HG03097 (cell line): ENCODE results near the gene GOLPH3L.
"Not testable (repeated sequence)": the region's sequence is repeated elsewhere in the genome, so short reads cannot be mapped to it uniquely, and the experiment has no call there.

Source experiments
- ATAC-seq: cut with Tn5 transposase; IDR thresholded peaks from one replicate; pipeline ENCODE4 v1.9.1; 2021; ENCODE audit not compliant: unreplicated experiment, low FRiP score

GOLPH3L gene

DNA sequence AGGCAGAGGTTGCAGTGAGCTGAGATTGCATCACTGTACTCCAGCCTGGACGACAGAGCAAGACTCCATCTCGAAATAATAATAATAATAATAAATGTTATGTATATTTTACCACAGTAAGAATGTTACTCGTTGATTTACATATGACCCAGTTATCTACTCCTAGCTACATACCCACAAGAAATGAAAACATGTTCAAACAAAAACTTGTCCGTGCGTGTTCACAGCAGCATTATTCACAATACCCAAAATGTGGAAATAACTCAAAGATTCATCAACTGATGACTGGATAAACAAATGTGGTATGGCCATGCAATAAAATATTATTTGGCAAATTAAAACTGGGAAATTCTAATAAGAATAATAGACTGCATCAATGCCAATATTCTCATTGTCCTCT, 35.8 kb downstream of the GOLPH3L start:
- ATAC-seq, result no peak

DNA sequence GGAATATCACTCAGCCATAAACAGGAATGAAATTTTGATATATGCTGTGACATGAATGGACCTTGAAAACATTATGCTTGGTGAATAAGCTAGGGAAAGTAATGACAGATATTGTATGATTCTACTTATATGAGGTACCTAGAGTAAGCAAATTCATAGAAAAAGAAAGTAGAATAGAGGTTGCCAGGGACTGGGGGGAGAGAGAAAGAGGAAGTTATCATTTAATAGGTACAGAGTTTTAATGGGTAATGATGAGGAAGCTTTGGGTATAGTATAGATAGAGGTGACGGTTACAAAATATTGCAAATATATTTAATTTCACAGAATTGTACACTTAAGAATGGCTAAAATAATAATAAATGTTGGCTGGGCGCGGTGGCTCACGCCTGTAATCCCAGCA, 36.4 kb downstream of the GOLPH3L start:
- no peak for ATAC-seq

DNA sequence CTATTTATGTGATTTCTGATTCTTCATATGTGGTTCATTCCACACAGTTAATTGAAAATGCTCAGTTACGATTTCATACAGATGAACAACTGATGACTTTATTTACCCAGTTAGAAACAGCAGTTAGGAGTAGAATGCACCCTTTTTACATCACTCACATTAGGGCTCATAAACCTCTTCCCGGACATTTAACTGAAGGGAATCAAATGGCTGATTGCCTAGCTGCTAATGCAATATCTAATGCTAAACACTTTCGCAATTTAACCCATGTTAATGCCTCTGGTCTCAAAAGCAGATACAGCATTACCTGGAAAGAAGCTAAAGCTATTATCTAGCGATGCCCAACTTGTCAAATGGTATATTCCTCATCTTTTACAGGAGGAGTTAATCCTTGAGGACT, 39.9 kb downstream of the GOLPH3L start:
- ATAC-seq, result not testable (repeated sequence)

DNA sequence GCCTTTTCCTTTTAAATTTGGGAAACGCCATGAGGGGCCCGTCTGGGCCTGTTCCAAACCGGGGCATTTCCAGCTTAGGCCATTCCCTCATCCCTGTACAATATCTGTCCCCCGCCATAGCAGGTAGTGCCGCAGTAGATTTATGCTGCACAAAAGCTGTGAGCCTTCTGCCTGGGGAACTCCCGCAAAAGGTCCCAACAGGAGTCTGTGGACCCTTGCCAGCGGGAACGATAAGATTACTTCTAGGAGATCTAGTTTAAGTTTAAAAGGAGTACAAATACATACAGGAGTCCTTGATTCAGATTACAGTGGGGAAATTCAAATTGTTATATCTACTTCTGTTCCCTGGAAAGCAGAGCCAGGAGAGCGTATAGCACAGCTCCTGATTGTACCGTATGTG, 42.3 kb downstream of the GOLPH3L start:
- not testable (repeated sequence) for ATAC-seq

DNA sequence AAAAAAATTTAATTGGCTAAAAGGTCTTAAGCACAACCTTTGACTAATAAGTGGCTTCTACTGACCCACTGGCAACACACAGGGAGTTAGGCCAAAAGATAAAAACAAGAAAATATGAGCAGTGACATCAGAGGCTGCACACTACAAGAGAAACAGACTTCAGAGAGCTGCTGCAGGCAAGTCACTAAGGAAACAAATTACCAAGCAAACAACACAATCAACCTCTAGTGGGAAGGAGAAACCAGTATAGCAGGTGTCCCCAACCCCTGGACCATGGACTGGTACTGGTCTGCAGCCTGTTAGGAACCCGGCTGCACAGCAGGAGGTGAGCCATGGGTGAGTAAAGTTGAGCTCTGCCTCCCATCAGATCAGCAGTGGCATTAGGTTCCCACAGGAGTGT, 46.8 kb downstream of the GOLPH3L start:
- no peak for ATAC-seq

DNA sequence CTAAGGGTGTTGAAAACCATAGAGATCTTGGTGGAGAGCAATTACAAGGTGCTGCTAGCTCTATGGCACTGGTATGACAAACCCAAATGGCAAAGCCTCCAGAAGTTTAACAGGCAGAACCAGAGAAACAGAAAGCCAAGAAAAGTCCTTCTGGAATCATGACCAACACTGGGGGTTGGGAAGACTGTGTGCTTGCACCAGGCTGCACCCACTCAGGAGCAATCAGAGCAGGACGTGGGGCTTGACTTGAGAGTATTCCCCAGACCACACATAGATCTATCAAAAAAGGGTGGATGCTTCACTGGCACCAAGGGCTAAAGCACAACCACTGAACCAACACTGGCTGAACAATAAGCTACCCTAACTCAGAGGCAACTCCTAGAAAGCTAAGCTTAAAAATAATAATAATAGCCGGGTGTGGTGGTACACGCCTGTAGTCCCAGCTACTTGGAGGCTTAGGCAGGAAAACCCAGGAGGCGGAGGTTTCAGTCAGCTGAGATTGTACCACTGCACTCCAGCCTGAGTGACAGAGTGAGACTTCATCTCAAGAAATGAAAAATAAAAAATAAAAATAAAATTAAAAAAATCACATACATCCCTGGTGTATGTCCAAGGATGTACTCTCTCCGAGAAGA, 47.4 kb downstream of the GOLPH3L start:
- ATAC-seq, result no peak

DNA sequence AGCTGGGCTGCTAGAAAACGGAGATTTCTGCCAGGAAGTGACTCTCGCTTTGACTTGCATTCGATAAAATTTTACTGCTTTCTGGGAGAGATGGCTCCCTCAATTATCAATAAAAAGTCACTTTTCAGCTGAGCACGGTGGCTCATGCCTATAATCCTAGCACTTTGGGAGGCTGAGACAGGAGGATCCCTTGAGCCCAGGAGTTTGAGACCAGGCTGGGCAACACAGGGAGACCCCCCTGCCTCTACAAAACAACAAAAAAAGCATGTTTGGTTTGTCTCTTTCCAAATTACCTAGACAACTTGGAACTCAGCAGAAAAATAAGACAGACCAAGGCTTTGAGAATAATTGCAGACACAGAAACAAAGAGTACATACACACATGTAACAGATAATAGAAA, 54.7 kb downstream of the GOLPH3L start:
- no peak for ATAC-seq

DNA sequence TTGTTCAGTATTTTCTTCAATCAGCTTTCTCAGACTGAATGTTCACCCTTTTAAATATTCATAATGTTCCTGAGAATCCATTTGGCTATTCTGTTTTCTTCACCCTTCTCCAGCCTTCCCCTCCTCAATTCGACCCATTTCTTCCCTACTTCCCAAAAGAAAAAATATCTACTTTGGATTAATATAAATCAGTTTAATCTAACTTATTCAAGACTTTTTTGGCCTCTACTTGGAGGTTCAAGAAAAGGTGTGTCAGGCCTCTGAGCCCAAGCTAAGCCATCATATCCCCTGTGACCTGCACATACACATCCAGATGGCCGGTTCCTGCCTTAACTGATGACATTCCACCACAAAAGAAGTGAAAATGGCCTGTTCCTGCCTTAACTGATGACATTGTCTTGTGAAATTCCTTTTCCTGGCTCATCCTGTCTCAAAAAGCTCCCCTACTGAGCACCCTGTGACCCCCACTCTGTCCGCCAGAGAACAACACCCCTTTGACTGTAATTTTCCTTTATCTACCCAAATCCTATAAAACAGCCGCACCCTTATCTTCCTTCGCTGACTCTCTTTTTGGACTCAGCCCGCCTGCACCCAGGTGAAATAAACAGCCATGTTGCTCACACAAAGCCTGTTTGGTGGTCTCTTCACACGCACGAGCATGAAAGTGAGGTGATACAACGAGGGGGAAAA, 55.7 kb downstream of the GOLPH3L start:
- ATAC-seq, result not testable (repeated sequence)

DNA sequence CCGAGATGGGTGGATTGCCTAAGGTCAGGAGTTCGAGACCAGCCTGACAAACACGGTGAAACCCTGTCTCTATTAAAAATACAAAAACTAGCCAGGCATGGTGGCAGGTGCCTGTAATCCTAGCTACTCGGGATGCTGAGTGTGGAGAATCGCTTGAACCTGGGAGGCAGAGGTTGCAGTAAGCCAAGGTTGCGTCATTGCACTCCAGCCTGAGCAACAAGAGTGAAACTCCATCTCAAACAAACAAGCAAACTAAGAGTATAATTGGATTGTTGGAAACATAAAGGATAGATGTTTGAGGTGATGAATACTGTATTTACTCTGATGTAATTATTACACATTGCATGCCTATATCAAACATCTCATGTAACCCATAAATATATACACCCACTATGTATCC, 58.5 kb downstream of the GOLPH3L start:
- ATAC-seq, result not testable (repeated sequence)

DNA sequence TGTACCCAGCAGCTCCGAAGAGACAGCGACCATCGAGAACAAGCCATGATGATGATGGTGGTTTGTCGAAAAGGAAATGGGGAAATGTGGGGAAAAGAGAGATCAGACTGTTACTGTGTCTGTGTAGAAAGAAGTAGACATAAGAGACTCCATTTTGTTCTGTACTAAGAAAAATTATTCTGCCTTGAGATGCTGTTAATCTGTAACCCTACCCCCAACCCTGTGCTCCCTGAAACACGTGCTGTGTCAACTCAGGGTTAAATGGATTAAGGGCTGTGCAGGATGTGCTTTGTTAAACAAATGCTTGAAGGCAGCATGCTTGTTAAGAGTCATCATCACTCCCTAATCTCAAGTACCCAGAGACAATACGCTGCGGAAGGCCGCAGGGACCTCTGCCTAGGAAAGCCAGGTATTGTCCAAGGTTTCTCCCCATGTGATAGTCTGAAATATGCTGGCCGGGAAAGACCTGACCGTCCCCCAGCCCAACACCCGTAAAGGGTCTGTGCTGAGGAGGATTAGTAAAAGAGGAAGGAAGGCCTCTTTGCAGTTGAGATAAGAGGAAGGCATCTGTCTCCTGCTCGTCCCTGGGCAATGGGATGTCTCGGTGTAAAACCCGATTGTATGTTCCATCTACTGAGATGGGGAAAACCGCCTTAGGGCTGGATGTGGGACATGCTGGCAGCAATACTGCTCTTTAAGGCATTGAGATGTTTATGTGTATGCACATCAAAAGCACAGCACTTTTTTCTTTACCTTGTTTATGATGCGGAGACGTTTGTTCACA, 61.9 kb downstream of the GOLPH3L start:
- ATAC-seq, result not testable (repeated sequence)

DNA sequence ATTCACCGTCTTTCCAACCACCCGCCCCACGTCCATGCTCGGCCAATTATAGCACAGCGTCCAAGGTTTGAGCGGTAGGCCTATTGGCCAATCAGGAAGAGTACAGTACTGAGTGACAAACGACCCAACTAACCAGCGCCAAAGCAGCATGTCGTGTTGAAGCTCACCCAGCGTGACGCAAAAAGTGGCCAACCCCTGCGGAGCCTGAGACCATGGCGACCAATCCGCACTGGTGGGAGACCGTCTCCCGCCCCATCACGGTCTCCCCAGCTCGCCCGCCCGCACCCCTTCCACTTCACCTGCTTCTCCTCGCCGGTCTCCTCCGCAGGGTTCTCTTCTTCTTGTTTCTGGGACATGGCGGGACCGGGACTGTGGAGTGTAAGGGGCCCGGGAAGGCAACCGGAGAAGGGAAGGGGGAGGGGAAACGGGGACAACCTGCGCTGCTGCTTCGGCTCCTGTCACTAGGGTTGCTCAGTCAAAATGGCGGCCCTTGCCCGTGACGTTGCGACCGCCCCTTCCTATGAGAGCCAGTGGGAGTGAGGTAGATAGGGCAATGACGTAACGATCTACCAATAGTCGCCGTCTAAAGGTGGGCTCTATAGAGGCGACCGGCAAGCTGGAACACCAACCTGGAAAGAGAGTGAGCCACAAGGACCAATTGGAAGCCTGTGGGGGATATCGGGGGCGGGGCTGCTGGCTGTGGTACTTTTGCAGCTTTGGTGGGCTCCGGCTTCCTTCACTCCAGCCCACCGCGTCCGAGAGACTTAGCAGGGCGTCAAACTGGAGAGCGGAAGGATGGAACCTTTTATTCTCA, 67.6 kb downstream of the GOLPH3L start, which contains the start of gene ENSA:
TSS of gene ENSA (minus strand) at position 498 of the 814 bp plus-strand sequence. CDS start at position 356, 142 bp downstream.
- peak; percentile 88 for ATAC-seq

DNA sequence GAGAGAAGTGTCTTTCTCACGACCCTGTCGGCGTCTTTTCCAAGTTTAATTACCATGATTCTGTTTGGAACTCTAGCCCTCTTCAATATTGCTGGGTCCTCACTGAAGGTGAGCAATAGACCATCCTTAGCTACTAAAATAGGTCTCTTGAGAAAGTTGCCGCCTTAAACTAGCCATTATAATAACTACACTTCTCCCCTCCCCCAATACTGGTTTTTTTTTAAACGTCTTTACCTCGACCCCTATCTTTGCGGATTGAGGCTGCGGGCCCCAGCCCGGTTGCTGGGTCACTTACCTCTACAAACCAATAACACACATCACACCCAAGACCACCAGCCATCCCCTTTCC, 68.2 kb downstream of the GOLPH3L start:
- ATAC-seq, result no peak

DNA sequence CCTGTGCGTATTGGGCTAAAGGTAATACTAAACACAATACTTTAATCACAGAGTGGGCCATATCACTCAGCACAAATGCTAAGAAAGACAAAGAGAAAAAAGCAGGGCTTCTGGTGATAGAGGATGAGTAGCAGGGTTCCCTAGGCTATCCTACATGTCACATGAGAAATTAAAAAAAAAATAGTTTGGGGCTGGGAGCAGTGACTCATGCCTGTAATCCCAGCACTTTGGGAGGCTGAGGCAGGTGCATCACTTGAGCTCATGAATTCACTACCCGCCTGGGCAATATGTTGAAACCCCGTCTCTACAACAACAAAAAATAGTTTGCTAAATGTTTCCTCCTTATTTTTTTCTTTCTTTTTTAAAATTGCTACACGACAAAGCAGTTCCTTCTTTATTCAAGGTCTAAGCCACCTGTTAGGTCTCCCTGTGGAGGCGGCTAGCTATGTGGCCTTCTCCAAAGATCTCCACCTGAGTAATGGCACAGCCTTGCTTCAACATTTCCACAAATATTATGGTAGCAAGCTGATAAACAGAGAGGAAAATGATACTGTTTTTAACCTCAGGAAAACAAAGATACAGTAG, 69.0 kb downstream of the GOLPH3L start:
- no peak for ATAC-seq

DNA sequence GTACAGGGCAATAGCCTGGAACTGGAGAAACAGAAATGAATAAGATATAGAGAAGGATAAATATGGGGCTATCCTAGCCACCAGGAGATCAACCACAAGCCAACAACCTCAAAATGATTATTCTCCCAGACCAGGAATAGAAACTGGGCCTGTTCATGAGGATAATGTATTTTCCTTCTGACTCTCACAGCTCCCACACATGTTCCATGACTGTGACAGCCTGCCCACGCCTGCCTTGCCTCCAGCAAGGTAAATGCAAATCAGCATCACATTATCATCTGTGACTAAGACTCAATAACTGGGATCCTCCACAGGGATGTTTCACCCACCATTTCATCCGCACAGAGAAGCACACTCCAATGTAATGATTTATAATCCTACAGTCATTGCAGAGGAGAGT, 70.8 kb downstream of the GOLPH3L start:
- ATAC-seq, result no peak

DNA sequence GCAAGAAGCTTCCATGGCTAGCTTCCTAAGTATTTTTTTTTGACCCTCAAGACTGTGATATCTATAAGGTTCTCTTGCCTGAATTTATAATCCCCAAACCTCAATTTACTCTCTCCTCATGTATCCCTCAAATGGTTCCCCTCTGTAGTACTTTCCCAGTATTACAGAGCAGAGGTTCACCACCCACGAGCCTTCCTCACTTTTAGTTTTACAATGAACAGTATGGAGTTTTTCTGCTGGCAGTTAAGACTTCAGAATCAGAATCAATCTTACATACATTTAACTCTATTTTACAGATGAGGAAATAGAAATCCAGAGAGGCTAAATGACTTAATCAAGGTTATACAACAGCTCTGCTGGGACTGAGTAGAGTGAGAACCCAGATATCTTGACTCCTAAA, 72.4 kb downstream of the GOLPH3L start:
- not testable (repeated sequence) for ATAC-seq

DNA sequence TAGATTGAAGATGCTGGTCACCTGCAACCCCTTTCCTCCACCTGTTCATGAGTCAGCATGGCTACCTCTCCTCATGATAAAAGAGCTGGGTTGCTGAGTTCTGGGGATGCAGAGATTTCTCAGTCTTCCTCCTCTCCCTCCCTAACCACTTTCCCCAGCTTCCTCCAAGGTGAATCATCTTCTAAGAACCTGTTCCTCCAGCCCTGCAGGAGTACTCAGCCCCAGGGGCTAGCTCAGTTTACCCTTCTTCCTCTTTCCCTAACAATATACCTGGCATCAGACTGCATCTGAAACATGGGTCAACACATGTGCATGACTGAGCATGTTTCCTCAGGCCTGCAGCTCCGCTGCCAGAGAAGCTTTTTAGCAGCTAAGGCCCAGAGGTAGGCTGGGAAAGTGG, 72.8 kb downstream of the GOLPH3L start:
- not testable (repeated sequence) for ATAC-seq

DNA sequence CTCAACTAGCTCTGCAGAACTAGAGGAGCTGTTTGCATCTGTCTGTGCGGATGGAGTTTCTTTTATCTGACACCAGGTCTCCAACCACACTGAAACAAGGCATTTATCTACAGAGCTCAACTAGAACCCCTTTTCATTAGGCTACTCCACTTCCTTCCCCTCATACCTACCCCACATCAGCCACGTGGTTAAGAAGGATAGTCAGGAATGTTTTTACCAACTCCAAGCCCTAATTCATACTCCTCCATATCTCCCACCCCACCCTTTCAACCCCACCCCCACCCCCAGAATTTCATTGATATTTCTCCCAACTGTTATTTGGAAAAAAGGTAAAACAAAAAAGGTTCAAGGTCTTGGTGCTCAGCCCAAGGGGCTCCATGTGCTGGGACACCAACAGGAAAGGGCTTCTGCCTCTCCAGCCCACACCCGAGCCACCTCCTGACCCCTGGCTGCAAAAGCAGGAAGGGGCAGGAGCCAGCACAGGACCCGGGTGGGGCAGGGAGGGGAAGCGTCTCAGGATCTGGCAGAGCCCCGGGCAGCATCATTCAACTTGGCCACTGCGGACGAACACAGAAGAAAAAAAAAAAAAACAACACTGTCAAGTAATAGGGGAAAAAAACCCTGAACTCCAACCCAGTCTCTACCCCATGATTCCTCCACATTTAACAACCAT, 74.5 kb downstream of the GOLPH3L start:
- ATAC-seq, result no peak

DNA sequence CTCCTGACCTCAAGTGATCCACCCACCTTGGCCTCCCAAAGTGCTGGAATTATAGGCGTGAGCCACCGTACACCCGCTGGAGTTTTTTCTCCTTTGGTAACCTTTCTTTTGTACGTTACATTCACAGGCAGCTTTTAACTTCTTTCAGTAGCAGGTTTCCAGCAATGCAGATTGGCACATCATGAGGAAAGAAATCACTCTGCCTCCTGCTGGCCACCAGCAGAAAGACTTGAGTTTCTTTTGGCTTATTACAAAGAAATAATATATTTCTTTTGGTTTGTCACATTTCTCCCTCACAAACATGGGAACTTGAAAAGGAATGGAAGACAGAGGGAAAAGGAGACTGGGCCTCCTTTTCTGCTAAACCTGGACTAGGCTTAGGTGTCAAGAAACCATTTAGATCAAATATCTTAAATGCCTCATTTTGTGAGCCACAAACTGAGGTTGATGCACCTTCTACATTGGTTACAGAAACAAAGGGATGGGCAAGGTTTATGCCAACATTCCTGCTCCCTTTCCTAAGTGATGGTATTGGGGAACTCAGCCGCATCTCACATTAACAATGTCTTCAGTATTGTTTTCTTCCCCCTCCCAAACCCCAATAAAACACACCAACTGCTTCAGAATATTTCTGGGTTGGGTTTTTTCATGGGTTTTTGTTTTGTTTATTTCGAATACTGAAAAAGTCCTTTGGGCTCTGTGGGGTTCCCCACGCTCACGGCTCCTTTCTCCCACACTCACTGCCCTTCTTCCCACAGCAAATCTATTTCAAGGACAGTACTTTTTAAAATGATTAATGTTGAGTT, 75.3 kb downstream of the GOLPH3L start:
- no peak for ATAC-seq

DNA sequence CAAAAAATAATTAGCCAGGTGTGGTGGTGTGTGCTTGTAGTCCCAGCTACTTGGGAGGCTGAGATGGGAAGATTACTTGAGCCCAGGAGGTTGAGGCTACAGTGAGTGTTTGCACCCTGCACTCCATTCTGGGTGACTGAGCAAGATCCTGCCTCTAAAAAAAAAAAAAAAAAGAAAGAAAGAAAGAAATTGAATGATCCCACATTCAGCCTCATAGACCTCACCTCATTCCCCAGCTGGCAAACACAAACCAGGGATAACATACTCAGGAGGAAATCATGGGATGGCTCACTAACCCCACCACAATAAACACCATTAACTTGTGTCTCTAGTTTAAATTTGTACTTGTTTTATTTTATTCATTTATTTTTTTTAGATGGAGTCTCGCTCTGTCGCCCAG, 76.0 kb downstream of the GOLPH3L start:
- ATAC-seq, result no peak
